Right renal cortex interstitium (tissue), 3 donors: ENCODE data around the gene IL2RG. TPM values are rescaled to one million over a fixed set of nuclear protein-coding genes. Genes with fewer than 3 reads are reported as not detected.

ENCODE experiments used
- DNase-seq, 3 donors: peaks; one replicate each; pipeline ENCODE4 v3.0.0-alpha.2; 2013; ENCODE audit warnings: low read depth in 3 of 3, low spot score in 2 of 3
- polyA plus RNA-seq, 3 donors: library from polyadenylated mRNA; unstranded; fragments of 120-200 nt; gene quantifications; one replicate each; pipeline ENCODE4 v1.2.1, GENCODE V29; 2013; ENCODE audit not compliant: insufficient read length in 3 of 3

IL2RG gene
- 1 to 10 TPM; 1.0 to 1.4 (median 1.2) TPM for polyA plus RNA-seq

GRCh38 chrX:71111141-71111843 lies at the start of gene IL2RG:
Gene IL2RG (minus strand): TSS chrX:71111577. CDS start chrX:71111539, 38 bp downstream.
- no peak for DNase-seq

GRCh38 chrX:71160475-71160874 lies 49.1 kb upstream of the IL2RG start:
- DNase-seq: no peak

GRCh38 chrX:71159335-71159734 lies 48.0 kb upstream of the IL2RG start:
- DNase-seq: no peak

DNA sequence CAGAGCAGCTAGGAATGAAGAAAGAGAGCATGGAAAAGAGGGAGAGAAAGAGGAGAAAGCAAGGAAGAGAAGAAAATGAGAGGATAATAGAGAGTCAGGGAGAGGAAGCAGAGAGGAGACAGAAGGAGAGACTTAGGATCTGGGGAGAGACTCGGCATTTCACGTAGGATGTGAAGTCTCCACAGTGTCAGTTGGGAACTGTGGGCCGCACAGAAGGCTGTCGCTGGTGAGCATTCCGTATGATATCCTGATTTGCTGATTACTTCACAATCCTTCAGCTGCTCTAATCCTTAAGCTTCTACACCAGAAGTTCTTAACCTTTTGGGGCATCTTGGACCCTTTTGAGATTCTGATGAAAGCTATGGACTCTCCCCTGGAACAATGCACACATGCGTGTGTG lies 47.2 kb upstream of the IL2RG start:
- no peak for DNase-seq

- no peak for DNase-seq
These were observed 43.3 kb upstream of the IL2RG start for GRCh38 chrX:71154641-71155040.

- DNase-seq: no peak
These were observed 42.8 kb upstream of the IL2RG start for GRCh38 chrX:71154196-71154595.

- DNase-seq: no peak
These were observed 40.0 kb upstream of the IL2RG start for GRCh38 chrX:71151366-71151765.

DNA sequence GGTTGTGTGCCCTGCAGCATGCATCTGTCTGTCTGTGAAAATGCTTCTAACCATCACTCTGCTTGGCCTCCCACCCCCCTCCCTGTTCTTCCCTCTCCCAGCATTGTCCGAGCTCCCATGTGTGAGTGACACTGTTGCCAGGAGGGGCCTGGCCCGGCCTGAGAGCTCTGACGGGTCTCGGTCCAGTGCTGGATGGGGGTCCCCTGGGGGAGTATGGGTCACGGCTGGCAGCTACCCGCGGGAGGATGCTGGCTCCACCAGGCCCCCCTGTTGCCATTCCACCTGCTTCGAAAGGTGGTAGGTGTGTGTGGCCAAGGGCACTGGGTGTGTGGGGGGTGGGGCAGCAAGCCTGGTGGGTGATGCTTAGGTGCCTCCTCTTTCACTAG lies 36.9 kb upstream of the IL2RG start:
- DNase-seq: no peak

- DNase-seq: no peak
These were observed 36.3 kb upstream of the IL2RG start for GRCh38 chrX:71147496-71148277.

GRCh38 chrX:71144651-71145050 lies 33.3 kb upstream of the IL2RG start, which contains the start of gene NLGN3:
Gene NLGN3 (plus strand): TSS chrX:71144841. CDS start chrX:71147750, 2,909 bp downstream.
- no peak for DNase-seq

DNA sequence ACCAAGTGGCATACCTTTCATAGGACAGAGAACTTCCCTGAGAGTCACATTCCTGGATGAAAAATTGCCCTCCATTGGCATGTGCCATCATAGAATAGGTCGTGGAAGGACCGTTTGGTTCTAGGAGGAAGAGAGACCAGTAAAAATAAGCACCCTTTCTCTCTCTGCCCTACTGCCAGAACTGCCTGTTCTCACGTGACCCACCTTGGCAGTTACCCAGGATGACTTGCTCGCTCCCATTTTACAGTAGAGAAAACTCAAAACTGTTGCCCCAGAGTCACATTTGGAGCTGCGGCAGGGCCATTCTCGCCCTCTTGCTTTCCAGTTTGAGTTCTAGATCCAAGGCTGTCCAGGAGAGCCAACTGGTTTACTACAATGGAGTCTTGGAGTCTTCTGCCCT lies 32.1 kb upstream of the IL2RG start:
- DNase-seq: no peak

DNA sequence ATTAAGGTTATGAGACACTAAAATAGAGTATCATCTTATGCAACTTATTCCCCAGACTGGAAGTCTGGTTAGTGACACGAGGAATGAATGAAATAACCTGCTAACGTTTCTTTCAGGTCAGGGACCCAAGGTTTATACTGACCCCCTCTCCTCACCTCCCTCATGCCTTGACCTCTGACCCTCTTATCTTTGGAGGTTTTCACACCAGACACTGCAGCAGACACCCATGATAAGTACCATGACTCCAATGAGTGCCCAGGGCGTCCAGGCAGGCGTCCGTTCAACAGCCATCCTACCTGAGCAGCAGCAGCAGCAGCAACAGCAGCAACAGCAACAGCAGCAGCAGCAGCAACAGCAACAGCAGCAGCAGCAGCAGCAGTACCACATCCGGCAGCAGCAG lies 29.1 kb upstream of the IL2RG start:
- no peak for DNase-seq

GRCh38 chrX:71131510-71131909 lies 20.1 kb upstream of the IL2RG start:
- DNase-seq: no peak

GRCh38 chrX:71128915-71129765 lies 17.8 kb upstream of the IL2RG start:
- DNase-seq: no peak

DNA sequence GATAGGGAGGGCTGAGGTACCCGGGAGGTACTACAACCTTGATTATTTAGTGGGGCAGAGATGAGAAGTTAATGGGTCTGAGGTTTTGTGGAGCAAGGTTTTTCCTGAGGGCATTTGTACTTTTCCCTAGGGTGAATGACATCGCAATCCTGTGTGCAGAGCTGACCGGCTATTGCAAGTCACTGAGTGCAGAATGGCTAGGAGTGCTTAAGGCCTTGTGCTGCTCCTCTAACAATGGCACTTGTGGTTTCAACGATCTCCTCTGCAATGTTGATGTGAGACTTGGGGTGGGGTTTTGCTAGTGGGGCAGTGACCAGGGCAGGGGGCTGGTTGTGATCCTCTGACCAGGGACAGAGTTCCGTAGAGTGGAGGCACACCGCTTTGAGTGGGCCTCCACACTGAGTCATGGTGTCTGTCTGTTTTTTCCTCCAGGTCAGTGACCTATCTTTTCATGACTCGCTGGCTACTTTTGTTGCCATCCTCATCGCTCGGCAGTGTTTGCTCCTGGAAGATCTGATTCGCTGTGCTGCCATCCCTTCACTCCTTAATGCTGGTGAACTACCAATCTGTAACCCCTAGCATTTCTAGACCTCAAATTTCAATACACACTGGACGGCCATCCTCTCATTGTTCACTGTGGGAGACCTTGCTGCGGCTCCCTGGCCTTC lies 16.9 kb upstream of the IL2RG start:
- no peak for DNase-seq

DNA sequence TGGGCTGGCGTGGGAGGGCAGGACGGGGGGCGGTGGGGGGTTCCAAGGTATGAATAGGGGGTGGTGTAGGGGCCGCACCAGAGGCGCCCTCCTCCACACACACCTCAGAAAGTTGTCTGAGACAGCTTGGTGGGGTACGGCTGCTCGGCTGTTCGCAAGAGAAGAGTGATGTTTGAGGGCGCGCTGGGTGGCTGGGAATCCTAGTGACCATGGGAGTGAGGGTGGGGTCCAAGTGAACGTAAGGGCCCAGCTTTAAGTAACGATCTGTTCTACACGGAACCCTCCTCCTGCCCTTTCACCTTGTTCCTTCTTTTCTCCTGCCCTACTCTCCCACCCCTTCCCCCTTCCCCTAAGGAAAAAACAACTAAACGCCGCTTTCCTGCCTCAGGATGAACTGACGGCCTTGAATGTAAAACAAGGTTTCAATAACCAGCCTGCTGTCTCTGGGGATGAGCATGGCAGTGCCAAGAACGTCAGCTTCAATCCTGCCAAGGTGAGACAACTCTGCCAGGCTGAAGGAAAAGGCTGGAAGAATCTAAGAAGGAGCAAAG lies 7.7 kb upstream of the IL2RG start:
- DNase-seq: no peak

GRCh38 chrX:71118032-71118984 lies 6.9 kb upstream of the IL2RG start, which contains the start of gene MED12:
Gene MED12 (plus strand): TSS chrX:71118596. CDS start chrX:71118755, 159 bp downstream.
- DNase-seq: peak in 1 of 3 donors; percentile 75

- DNase-seq: no peak
These were observed 6.0 kb upstream of the IL2RG start for GRCh38 chrX:71117358-71117757.

GRCh38 chrX:71111921-71112431 lies 599 bp upstream of the IL2RG start:
- DNase-seq: no peak
